K562 (cell line): ENCODE data around the gene WDR64. TPM values are rescaled to one million over a fixed set of nuclear protein-coding genes. Genes with fewer than 3 reads are reported as not detected.

Source experiments
- ARHGAP35 ChIP-seq: fragments of 450-650 bp; IDR thresholded peaks from 2 replicates; pipeline ENCODE4 v1.6.1; 2018; ENCODE audit not compliant: partially characterized antibody
- CBX3 ChIP-seq, 2 experiments: IDR thresholded peaks; 1 replicate in 1 of 2; 2 replicates in 1 of 2; pipeline ENCODE4 v1.6.1; 2012; ENCODE audit warnings: inconsistent platforms in 2 of 2, low read length in 2 of 2, borderline replicate concordance in 1 of 2, control low read depth in 1 of 2
- CHD1 ChIP-seq: fragments of 200-600 bp; sonication (generic); IDR thresholded peaks from one replicate; pipeline ENCODE4 v1.6.1; 2012; ENCODE audit warnings: mild to moderate bottlenecking, moderate library complexity, low read length, inconsistent platforms
- DNMT1 ChIP-seq: fragments of 450-650 bp; IDR thresholded peaks from 2 replicates; pipeline ENCODE4 v1.6.1; 2016; ENCODE audit warnings: antibody characterized with exemption, mild to moderate bottlenecking
- ELF4 ChIP-seq: fragments of 450-650 bp; formaldehyde crosslinking; IDR thresholded peaks from 2 replicates; pipeline ENCODE4 v1.4.0; 2022; ENCODE audit warnings: missing genetic modification characterization
- HBP1 ChIP-seq: fragments of 450-650 bp; formaldehyde crosslinking; IDR thresholded peaks from 2 replicates; pipeline ENCODE4 v1.4.0; 2022; ENCODE audit warnings: missing genetic modification characterization
- IRF1 ChIP-seq: sonication (generic); formaldehyde crosslinking; IDR thresholded peaks from 2 replicates; pipeline ENCODE4 v1.8.0; 2022; ENCODE audit warnings: missing genetic modification reagents, mild to moderate bottlenecking, borderline replicate concordance
- LARP7 ChIP-seq: fragments of 450-650 bp; IDR thresholded peaks from 2 replicates; pipeline ENCODE4 v1.6.1; 2016
- MYBL2 ChIP-seq, 2 experiments: fragments of 450-650 bp in 1 of 2; sonication (generic) in 1 of 2; formaldehyde crosslinking in 1 of 2; IDR thresholded peaks; 2 replicates each; pipeline versions ENCODE4 v1.6.1 to v1.8.1; 2017 to 2022; ENCODE audit warnings: borderline replicate concordance in 1 of 2, inconsistent platforms in 1 of 2, low read depth in 1 of 2, mild to moderate bottlenecking in 1 of 2, missing genetic modification reagents in 1 of 2, moderate library complexity in 1 of 2
- NR1H2 ChIP-seq: sonication (generic); formaldehyde crosslinking; IDR thresholded peaks from 2 replicates; pipeline ENCODE4 v1.4.0; 2020; ENCODE audit warnings: mild to moderate bottlenecking, missing genetic modification reagents
- PYGO2 ChIP-seq: fragments of 450-650 bp; IDR thresholded peaks from 2 replicates; pipeline ENCODE4 v1.6.1; 2016; ENCODE audit warnings: mild to moderate bottlenecking, missing genetic modification characterization, moderate library complexity, missing compliant biosample characterization
- RNF219 ChIP-seq: fragments of 250-450 bp; sonication (Bioruptor Pico); IDR thresholded peaks from 2 replicates; pipeline ENCODE4 v1.5.0; 2022; ENCODE audit warnings: mild to moderate bottlenecking
- SMAD4 ChIP-seq: fragments of 250-450 bp; sonication (Bioruptor Pico); conservative IDR thresholded peaks from 2 replicates; pipeline ENCODE4 v1.8.0; 2021; ENCODE audit warnings: inconsistent platforms, mild to moderate bottlenecking, moderate library complexity
- THRAP3 ChIP-seq: fragments of 450-650 bp; IDR thresholded peaks from 2 replicates; pipeline ENCODE4 v1.6.1; 2016; ENCODE audit warnings: mild to moderate bottlenecking, inconsistent platforms, borderline replicate concordance
- TRIM24 ChIP-seq, 2 experiments: fragments of 450-650 bp; IDR thresholded peaks; 2 replicates each; pipeline ENCODE4 v1.6.1; 2016
- USF2 ChIP-seq: sonication (generic); formaldehyde crosslinking; IDR thresholded peaks from 2 replicates; pipeline ENCODE4 v1.5.0; 2020; ENCODE audit warnings: missing genetic modification reagents
- YBX1 ChIP-seq: fragments of 450-650 bp; IDR thresholded peaks from 2 replicates; pipeline ENCODE4 v1.7.1; 2016; ENCODE audit warnings: mild to moderate bottlenecking
- ZNF184 ChIP-seq: sonication (generic); formaldehyde crosslinking; IDR thresholded peaks from 2 replicates; pipeline ENCODE4 v1.5.0; 2020; ENCODE audit warnings: missing genetic modification reagents
- ZNF444 ChIP-seq: fragments of 250-450 bp; sonication (Bioruptor Pico); IDR thresholded peaks from 2 replicates; pipeline ENCODE4 v1.4.0; 2020; ENCODE audit warnings: mild to moderate bottlenecking, moderate library complexity
- ZNF512 ChIP-seq: IDR thresholded peaks from 2 replicates; pipeline ENCODE4 v1.6.1; 2016; ENCODE audit warnings: missing genetic modification characterization, missing compliant biosample characterization
- ZNF583 ChIP-seq: fragments of 250-450 bp; sonication (Bioruptor Pico); IDR thresholded peaks from 2 replicates; pipeline ENCODE4 v1.4.0; 2020
- polyA plus RNA-seq, 8 experiments: library from polyadenylated mRNA; depleted of rRNA in 4 of 8; stranded (reverse) in 5 of 8; unstranded in 3 of 8; fragments of >200 nt; fragmentation: Nextera tagmentation in 2 of 8; fragmentation: Illumina TruSeq in 1 of 8; extraction: Ambion mirVana in 2 of 8; extraction: Trizol in 1 of 8; gene quantifications; 2 replicates each; pipeline versions ENCODE4 v1.2.1 to v1.2.3, GENCODE V29; 2011 to 2014; ENCODE audit warnings: inconsistent platforms in 1 of 8, missing spikeins in 1 of 8
- total RNA-seq, 7 experiments: library from RNA; depleted of rRNA in 6 of 7; stranded (reverse); fragments of >200 nt in 6 of 7; fragmentation: Illumina TruSeq in 2 of 7; extraction: Trizol in 2 of 7; gene quantifications; 2 replicates each; pipeline versions ENCODE4 v1.2.1 to v1.2.3, GENCODE V29; 2011 to 2021; ENCODE audit warnings: low replicate concordance in 1 of 7

The WDR64 gene
- total and polyA plus RNA-seq, 9 of the 15 experiments (the other 6 are each of a cell fraction or from before 2014, with no cell fraction given): 0.06 to 0.29 (median 0.19) TPM; not detected in 5

GRCh38 chr1:241607497-241607896 lies 44.6 kb upstream of the WDR64 start (continued):
- TF ChIP-seq ZNF512 (tag) (peak; percentile 99), THRAP3 (peak; percentile 78; the same call in 1 of the 2 replicates), LARP7 (peak; percentile 77), PYGO2 (no peak), NR1H2 (CRISPR knock-in tag) (no peak), YBX1 (peak; percentile 70; the same call in 1 of the 2 replicates), CBX3 (IDR thresholded peaks at IDR 0.05; ENCODE audit: borderline replicate concordance in 1 of 2, low read length in 2 of 2) (no peak), ELF4 (CRISPR knock-in tag) (0 out of 2 replicates have a peak, but pooled peaks have one; percentile 46), CHD1 (no peak), HBP1 (CRISPR knock-in tag) (peak; percentile 60; the same call in 1 of the 2 replicates), USF2 (CRISPR knock-in tag) (no peak), ZNF184 (CRISPR knock-in tag) (no peak), SMAD4 (CRISPR knock-in tag) (no peak), TRIM24 (IDR thresholded peaks at IDR 0.05) (0 out of 4 replicates have a peak, but pooled peaks of 1 of the 2 experiments have one; percentile 15), MYBL2 (IDR thresholded peaks at IDR 0.05; ENCODE audit: low read depth) (0 out of 2 replicates have a peak, but pooled peaks have one; percentile 23), MYBL2 (CRISPR knock-in tag; IDR thresholded peaks at IDR 0.05; ENCODE audit: borderline replicate concordance) (no peak), ZNF583 (no peak), ARHGAP35 (no peak), IRF1 (CRISPR knock-in tag) (no peak), ZNF444 (no peak), DNMT1 (peak; percentile 60; the same call in 1 of the 2 replicates), RNF219 (no peak)
